Breast epithelium (tissue), 4 donors: ENCODE data around the gene NME9. TPM values are rescaled to one million over a fixed set of nuclear protein-coding genes. Genes with fewer than 3 reads are reported as not detected.

Source experiments
- DNase-seq, 2 donors: peaks; one replicate each; pipeline ENCODE4 v3.0.0-alpha.2; 2019; ENCODE audit warnings: low spot score in 2 of 2
- H3K27ac ChIP-seq, 2 donors: fragments of 200-600 bp; sonication (generic) in 1 of 2; one replicate each; pipeline ENCODE4 v1.5.1; 2016 to 2019; ENCODE audit warnings: mild to moderate bottlenecking in 1 of 2
- H3K27me3 ChIP-seq, 2 donors: fragments of 200-600 bp; sonication (generic) in 1 of 2; one replicate each; pipeline versions ENCODE4 v1.5.1 to v1.6.0; 2017 to 2019; ENCODE audit warnings: control low read depth in 1 of 2, mild to moderate bottlenecking in 1 of 2
- H3K36me3 ChIP-seq: fragments of 200-600 bp; one replicate; pipeline ENCODE4 v1.5.1; 2019
- H3K4me1 ChIP-seq, 2 donors: fragments of 200-600 bp; sonication (generic); one replicate each; pipeline ENCODE4 v1.5.1; 2016 to 2019; ENCODE audit warnings: control low read depth in 1 of 2
- H3K4me3 ChIP-seq, 3 donors: fragments of 200-600 bp; sonication (generic); 1 replicate in 2 of 3; 2 replicates in 1 of 3; pipeline ENCODE4 v1.5.1; 2016 to 2019; ENCODE audit warnings: mild to moderate bottlenecking in 3 of 3, moderate library complexity in 2 of 3
- H3K9me3 ChIP-seq, 2 donors: fragments of 200-600 bp; sonication (generic) in 1 of 2; one replicate each; pipeline ENCODE4 v1.5.1; 2016 to 2019; ENCODE audit warnings: control low read depth in 1 of 2
- POLR2A ChIP-seq: fragments of 450-650 bp; IDR thresholded peaks from one replicate; pipeline ENCODE4 v1.6.1; 2016; ENCODE audit warnings: antibody characterized with exemption, mild to moderate bottlenecking, moderate library complexity
- POLR2AphosphoS5 ChIP-seq, 3 donors: sonication (generic); formaldehyde crosslinking; IDR thresholded peaks; one replicate each; pipeline ENCODE4 v1.6.1; 2017; ENCODE audit warnings: antibody characterized with exemption in 3 of 3
- intact Hi-C: fragments of 100-400 bp; cut with DNase I; formaldehyde crosslinking; loops from one replicate; pipeline ENCODE4 v1.15.1; 2023; ENCODE audit warnings: low total_unique reads
- total RNA-seq, 3 donors: library from RNA; depleted of rRNA; stranded (reverse); fragments of >200 nt; gene quantifications; one replicate each; pipeline ENCODE4 v1.1.0, GENCODE V29; 2016
- TF ChIP-seq, protein P1 (sequence below), 3 donors: fragments of 450-650 bp; IDR thresholded peaks; one replicate each; pipeline ENCODE4 v1.5.1; 2016 to 2017; ENCODE audit warnings: antibody characterized with exemption in 3 of 3, mild to moderate bottlenecking in 3 of 3, moderate library complexity in 3 of 3

Gene NME9
- total RNA-seq, 3 donors from 2014 or later, result 0.48 to 1.3 (median 0.98) TPM

- H3K36me3 ChIP-seq, result no peaks in the 10 kb centered on the region
- intact Hi-C loops, result no loop called here
- no peaks in the 10 kb centered on the region for H3K4me1 ChIP-seq
- H3K4me3 ChIP-seq, result no peak overlapping the region
- H3K27ac ChIP-seq, result no peak overlapping the region
- DNase-seq, result no peak
- TF ChIP-seq, protein P1, sequence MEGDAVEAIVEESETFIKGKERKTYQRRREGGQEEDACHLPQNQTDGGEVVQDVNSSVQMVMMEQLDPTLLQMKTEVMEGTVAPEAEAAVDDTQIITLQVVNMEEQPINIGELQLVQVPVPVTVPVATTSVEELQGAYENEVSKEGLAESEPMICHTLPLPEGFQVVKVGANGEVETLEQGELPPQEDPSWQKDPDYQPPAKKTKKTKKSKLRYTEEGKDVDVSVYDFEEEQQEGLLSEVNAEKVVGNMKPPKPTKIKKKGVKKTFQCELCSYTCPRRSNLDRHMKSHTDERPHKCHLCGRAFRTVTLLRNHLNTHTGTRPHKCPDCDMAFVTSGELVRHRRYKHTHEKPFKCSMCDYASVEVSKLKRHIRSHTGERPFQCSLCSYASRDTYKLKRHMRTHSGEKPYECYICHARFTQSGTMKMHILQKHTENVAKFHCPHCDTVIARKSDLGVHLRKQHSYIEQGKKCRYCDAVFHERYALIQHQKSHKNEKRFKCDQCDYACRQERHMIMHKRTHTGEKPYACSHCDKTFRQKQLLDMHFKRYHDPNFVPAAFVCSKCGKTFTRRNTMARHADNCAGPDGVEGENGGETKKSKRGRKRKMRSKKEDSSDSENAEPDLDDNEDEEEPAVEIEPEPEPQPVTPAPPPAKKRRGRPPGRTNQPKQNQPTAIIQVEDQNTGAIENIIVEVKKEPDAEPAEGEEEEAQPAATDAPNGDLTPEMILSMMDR (IDR thresholded peaks at IDR 0.05), result no peak
- TF ChIP-seq POLR2A, result no peak
- TF ChIP-seq POLR2AphosphoS5 (IDR thresholded peaks at IDR 0.05), result no peak
- no peaks in the 10 kb centered on the region for H3K27me3 ChIP-seq
- H3K9me3 ChIP-seq, result peaks cover 1 to 10% of the 10 kb centered on the region in 2 donors
These were observed 14.9 kb downstream of the NME9 start for GRCh38 chr3:138314751-138315150.

GRCh38 chr3:138310494-138310893 lies 19.2 kb downstream of the NME9 start:
- intact Hi-C loops, result no loop called here
- H3K27ac ChIP-seq, result no peak overlapping the region
- TF ChIP-seq POLR2A (no peak), POLR2AphosphoS5 (IDR thresholded peaks at IDR 0.05) (no peak)
- TF ChIP-seq, protein P1 (IDR thresholded peaks at IDR 0.05), result no peak

DNA sequence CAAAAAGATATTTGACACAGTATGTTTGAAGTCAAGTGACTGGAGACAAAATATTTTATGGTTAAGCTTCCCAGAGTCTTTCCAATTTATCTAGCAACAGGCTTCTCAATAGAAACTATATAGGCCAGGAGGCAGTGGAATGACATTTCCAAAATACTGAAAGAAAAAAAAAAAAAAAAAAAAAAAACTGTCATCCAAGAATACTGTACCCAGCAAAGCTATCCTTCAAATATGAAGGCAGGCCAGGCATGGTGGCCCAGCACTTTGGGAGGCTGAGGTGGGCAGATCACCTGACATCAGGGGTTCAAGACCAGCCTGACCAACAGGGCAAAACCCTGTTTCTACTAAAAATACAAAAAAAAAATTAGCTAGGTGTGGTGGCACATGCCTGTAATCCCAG lies 20.9 kb downstream of the NME9 start:
- TF ChIP-seq, protein P1 (IDR thresholded peaks at IDR 0.05), result no peak
- no peak for TF ChIP-seq POLR2AphosphoS5 (IDR thresholded peaks at IDR 0.05)
- no peak for TF ChIP-seq POLR2A

More at GRCh38 chr3:138310494-138310893, 19.2 kb downstream of the NME9 start:
- Histone ChIP-seq H3K27me3 (no peaks in the 10 kb centered on the region), H3K4me1 (no peaks in the 10 kb centered on the region), H3K9me3 (peaks cover 13 to 32% of the 10 kb centered on the region in 2 donors), H3K36me3 (no peaks in the 10 kb centered on the region), H3K4me3 (no peak overlapping the region)
- DNase-seq, result no peak

DNA sequence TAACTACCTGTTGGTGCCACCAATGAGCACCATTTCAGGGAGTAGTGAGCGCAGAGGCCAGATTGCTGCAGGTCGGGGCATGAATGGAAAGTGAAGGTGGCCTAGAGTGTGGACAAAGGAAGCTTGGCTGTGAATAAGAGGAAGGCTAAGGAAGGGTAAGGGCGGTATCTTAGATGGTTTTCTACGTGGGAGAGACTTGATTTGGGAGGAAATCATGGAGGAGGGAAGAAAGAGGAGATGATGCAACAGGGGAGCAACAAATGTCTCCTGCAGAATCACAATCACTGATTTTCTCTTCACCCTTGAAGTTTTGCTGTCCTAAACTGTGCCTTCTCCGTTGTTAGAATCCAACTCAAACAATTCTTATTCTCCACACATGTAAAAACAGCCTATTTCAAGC lies 21.8 kb downstream of the NME9 start:
- H3K27ac ChIP-seq, result no peak overlapping the region
- H3K9me3 ChIP-seq, result peaks cover 13 to 32% of the 10 kb centered on the region in 2 donors
- H3K4me3 ChIP-seq, result no peak overlapping the region
- no peaks in the 10 kb centered on the region for H3K36me3 ChIP-seq
- H3K27me3 ChIP-seq, result no peaks in the 10 kb centered on the region
- no peaks in the 10 kb centered on the region for H3K4me1 ChIP-seq
- DNase-seq, result no peak
- no peak for TF ChIP-seq POLR2A
- no peak for TF ChIP-seq POLR2AphosphoS5 (IDR thresholded peaks at IDR 0.05)
- TF ChIP-seq, protein P1 (IDR thresholded peaks at IDR 0.05), result no peak
- intact Hi-C loops, result no loop called here

More for the DNA sequence above, 20.9 kb downstream of the NME9 start:
- H3K9me3 ChIP-seq, result peaks cover 13 to 32% of the 10 kb centered on the region in 2 donors
- no peak for DNase-seq
- no peaks in the 10 kb centered on the region for H3K36me3 ChIP-seq
- no peaks in the 10 kb centered on the region for H3K4me1 ChIP-seq
- intact Hi-C loops, result no loop called here
- no peaks in the 10 kb centered on the region for H3K27me3 ChIP-seq
- no peak overlapping the region for H3K27ac ChIP-seq
- H3K4me3 ChIP-seq, result no peak overlapping the region

- intact Hi-C loops, result no loop called here
- DNase-seq, result no peak
- peaks cover under 1 to 10% of the 10 kb centered on the region in 2 donors for H3K9me3 ChIP-seq
- H3K27me3 ChIP-seq, result no peaks in the 10 kb centered on the region
- no peak overlapping the region for H3K4me3 ChIP-seq
- no peak overlapping the region for H3K27ac ChIP-seq
- TF ChIP-seq, protein P1 (IDR thresholded peaks at IDR 0.05), result no peak
- TF ChIP-seq POLR2AphosphoS5 (IDR thresholded peaks at IDR 0.05), result no peak
- no peak for TF ChIP-seq POLR2A
- no peaks in the 10 kb centered on the region for H3K4me1 ChIP-seq
- H3K36me3 ChIP-seq, result no peaks in the 10 kb centered on the region
These were observed 26.2 kb downstream of the NME9 start for GRCh38 chr3:138303474-138303873.
